ENCODE measurements around the gene ZNF512. TPM values are rescaled to one million over a fixed set of nuclear protein-coding genes. Genes with fewer than 3 reads are reported as not detected.
"Not testable (repeated sequence)": the region's sequence is repeated elsewhere in the genome, so short reads cannot be mapped to it uniquely, and the experiment has no call there.

The ZNF512 gene
- total and polyA plus RNA-seq, 5 donors from 2014 or later = 29.3 to 47.8 (median 38.1) TPM

GRCh38 chr2:27551514-27551913, 31.3 kb upstream of the ZNF512 start:
- no peaks in the 10 kb centered on the region for H3K9me3 ChIP-seq (ENCODE audit: control insufficient read depth in 2 of 2, low read length in 2 of 2)
- H3K36me3 Mint-ChIP-seq = no peaks in the 10 kb centered on the region
- ATAC-seq (ENCODE audit: low read depth in 2 of 2) (no peak), DNase-seq (no peak)
- H3K4me1 ChIP-seq (ENCODE audit: control insufficient read depth, insufficient read depth, low read length, poor library complexity, severe bottlenecking) = no peaks in the 10 kb centered on the region
- H3K4me3 Mint-ChIP-seq = no peak overlapping the region
- H3K9me3 Mint-ChIP-seq = peaks cover 0 to 1% (median 0%) of the 10 kb centered on the region in 7 donors
- peaks cover 35% of the 10 kb centered on the region for H3K27me3 Mint-ChIP-seq
- H3K27ac Mint-ChIP-seq = no peak overlapping the region
- H3K4me1 Mint-ChIP-seq = no peaks in the 10 kb centered on the region
- no peaks in the 10 kb centered on the region for H3K36me3 ChIP-seq (ENCODE audit: control insufficient read depth, insufficient read depth, low read length)
- H3K27me3 ChIP-seq (ENCODE audit: control insufficient read depth, insufficient read depth, low read length) = peaks cover 7% of the 10 kb centered on the region
- no peak overlapping the region for H3K4me3 ChIP-seq (ENCODE audit: low read depth, low read length)
- H3K27ac ChIP-seq (ENCODE audit: insufficient read depth, low read length, poor library complexity, severe bottlenecking) = no peak overlapping the region

DNA sequence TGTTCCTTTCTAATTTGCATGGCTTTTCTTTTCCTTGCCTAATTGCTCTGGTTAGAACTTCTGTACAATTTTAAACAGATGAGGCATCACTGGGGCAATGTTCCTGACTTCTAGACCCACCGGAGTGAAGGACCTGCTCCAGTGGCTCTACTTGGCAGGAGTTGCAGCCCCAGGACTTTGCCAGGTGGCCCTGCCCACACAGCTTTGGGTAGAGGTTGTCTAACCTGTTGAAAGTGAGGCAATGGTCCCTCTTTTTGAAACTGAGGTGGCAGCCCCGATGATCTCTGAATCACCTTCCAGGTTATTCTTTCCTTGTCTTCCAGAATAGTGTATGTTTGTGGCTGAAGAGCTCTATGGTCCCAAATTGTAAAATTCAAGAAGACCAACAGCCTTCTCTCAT, 29.9 kb upstream of the ZNF512 start:
- no peaks in the 10 kb centered on the region for H3K4me1 ChIP-seq (ENCODE audit: control insufficient read depth, insufficient read depth, low read length, poor library complexity, severe bottlenecking)
- DNase-seq (no peak), ATAC-seq (ENCODE audit: low read depth in 2 of 2) (no peak)
- H3K4me3 ChIP-seq (ENCODE audit: low read depth, low read length) = no peak overlapping the region
- H3K4me3 Mint-ChIP-seq = no peak overlapping the region
- H3K27me3 Mint-ChIP-seq = peaks cover 35% of the 10 kb centered on the region
- H3K9me3 ChIP-seq (ENCODE audit: control insufficient read depth in 2 of 2, low read length in 2 of 2) = no peaks in the 10 kb centered on the region
- H3K36me3 ChIP-seq (ENCODE audit: control insufficient read depth, insufficient read depth, low read length) = no peaks in the 10 kb centered on the region
- H3K4me1 Mint-ChIP-seq = no peaks in the 10 kb centered on the region
- no peaks in the 10 kb centered on the region for H3K9me3 Mint-ChIP-seq
- no peak overlapping the region for H3K27ac ChIP-seq (ENCODE audit: insufficient read depth, low read length, poor library complexity, severe bottlenecking)
- H3K27ac Mint-ChIP-seq = no peak overlapping the region
- H3K27me3 ChIP-seq (ENCODE audit: control insufficient read depth, insufficient read depth, low read length) = peaks cover 7% of the 10 kb centered on the region
- no peaks in the 10 kb centered on the region for H3K36me3 Mint-ChIP-seq

DNA sequence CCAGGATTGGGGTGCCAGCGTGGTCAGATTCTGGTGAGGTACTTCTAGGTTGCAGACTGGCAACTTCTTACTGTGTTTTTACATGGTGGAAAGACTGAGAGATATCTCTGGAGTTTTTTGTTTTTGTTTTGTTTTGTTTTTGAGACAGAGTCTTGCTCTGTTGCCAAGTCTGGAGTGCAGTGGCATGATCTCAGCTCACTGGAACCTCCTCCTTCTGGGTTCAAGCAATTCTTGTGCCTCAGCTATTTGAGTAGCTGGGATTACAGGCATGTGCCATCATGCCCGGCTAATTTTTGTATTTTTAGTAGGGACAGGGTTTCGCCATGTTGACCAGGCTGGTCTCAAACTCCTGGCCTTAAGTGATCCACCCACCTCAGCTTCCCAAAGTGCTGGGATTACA, 28.4 kb upstream of the ZNF512 start:
- not testable (repeated sequence) for H3K4me3 Mint-ChIP-seq; H3K4me3 ChIP-seq (ENCODE audit: low read depth, low read length); H3K27ac ChIP-seq (ENCODE audit: insufficient read depth, low read length, poor library complexity, severe bottlenecking); H3K9me3 ChIP-seq (ENCODE audit: control insufficient read depth in 2 of 2, low read length in 2 of 2); DNase-seq; H3K27me3 ChIP-seq (ENCODE audit: control insufficient read depth, insufficient read depth, low read length); H3K36me3 ChIP-seq (ENCODE audit: control insufficient read depth, insufficient read depth, low read length); H3K36me3 Mint-ChIP-seq; H3K4me1 ChIP-seq (ENCODE audit: control insufficient read depth, insufficient read depth, low read length, poor library complexity, severe bottlenecking); H3K4me1 Mint-ChIP-seq; ATAC-seq (ENCODE audit: low read depth in 2 of 2); H3K9me3 Mint-ChIP-seq; H3K27ac Mint-ChIP-seq
- peaks cover 39% of the 10 kb centered on the region for H3K27me3 Mint-ChIP-seq

DNA sequence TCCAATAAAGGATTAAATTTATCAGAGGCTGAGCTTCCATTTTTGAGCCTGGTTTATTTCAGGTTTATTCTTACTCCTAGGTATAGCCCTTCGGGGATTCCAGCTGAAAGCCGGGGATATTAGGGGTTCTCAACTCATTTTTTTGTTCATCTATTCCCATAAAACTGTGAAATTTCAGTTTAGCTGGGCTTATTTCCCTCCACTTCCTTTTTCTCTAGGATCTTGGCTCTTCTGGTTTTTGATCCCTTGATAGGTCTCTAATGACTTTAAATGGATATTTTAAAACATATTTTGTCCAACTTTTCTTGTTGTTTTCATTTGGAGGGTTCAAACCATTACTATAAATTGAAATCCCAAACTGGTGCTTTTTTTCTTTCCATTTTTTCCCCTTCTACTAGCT, 23.6 kb upstream of the ZNF512 start:
- Mint-ChIP-seq H3K4me3 (no peak overlapping the region), H3K27ac (no peak overlapping the region), H3K9me3 (peaks cover 0 to 3% (median 0%) of the 10 kb centered on the region in 7 donors), H3K27me3 (peaks cover 31% of the 10 kb centered on the region), H3K36me3 (no peaks in the 10 kb centered on the region), H3K4me1 (peaks cover 0 to 6% (median 0%) of the 10 kb centered on the region in 4 donors)
- H3K4me1 ChIP-seq (ENCODE audit: control insufficient read depth, insufficient read depth, low read length, poor library complexity, severe bottlenecking) = no peaks in the 10 kb centered on the region
- H3K9me3 ChIP-seq (ENCODE audit: control insufficient read depth in 2 of 2, low read length in 2 of 2) = no peaks in the 10 kb centered on the region
- H3K27me3 ChIP-seq (ENCODE audit: control insufficient read depth, insufficient read depth, low read length) = no peaks in the 10 kb centered on the region
- H3K4me3 ChIP-seq (ENCODE audit: low read depth, low read length) = no peak overlapping the region
- ATAC-seq (ENCODE audit: low read depth in 2 of 2) (no peak), DNase-seq (no peak)
- no peak overlapping the region for H3K27ac ChIP-seq (ENCODE audit: insufficient read depth, low read length, poor library complexity, severe bottlenecking)
- no peaks in the 10 kb centered on the region for H3K36me3 ChIP-seq (ENCODE audit: control insufficient read depth, insufficient read depth, low read length)

DNA sequence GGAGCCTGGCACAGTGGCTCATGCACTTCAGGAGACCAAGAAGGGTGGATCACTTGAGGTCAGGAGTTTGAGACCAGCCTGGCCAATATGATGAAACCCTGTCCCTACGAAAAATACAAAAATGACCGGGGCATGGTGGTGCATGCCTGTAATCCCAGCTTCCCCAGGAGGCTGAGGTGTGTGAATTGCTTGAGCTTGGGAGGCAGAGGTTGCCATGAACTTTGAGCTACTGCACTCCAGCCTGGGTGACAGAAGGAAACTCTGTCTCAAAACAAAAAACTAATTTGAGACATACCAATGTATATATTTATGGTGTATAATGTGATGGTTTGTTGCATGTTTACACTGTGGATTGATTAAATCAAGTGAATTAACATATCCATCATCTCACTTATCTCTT, 21.8 kb upstream of the ZNF512 start:
- H3K27ac Mint-ChIP-seq = no peak overlapping the region
- peaks cover 0 to 3% (median 0%) of the 10 kb centered on the region in 7 donors for H3K9me3 Mint-ChIP-seq

GRCh38 chr2:27566628-27567027, 16.2 kb upstream of the ZNF512 start:
- H3K36me3 Mint-ChIP-seq = no peaks in the 10 kb centered on the region
- no peaks in the 10 kb centered on the region for H3K36me3 ChIP-seq (ENCODE audit: control insufficient read depth, insufficient read depth, low read length)
- H3K4me1 Mint-ChIP-seq = no peaks in the 10 kb centered on the region
- no peak for ATAC-seq (ENCODE audit: low read depth in 2 of 2)
- H3K4me3 Mint-ChIP-seq = no peak overlapping the region
- H3K27ac Mint-ChIP-seq = no peak overlapping the region
- no peaks in the 10 kb centered on the region for H3K9me3 ChIP-seq (ENCODE audit: control insufficient read depth in 2 of 2, low read length in 2 of 2)
- peaks cover 0 to 8% (median 0%) of the 10 kb centered on the region in 7 donors for H3K9me3 Mint-ChIP-seq
- no peak overlapping the region for H3K4me3 ChIP-seq (ENCODE audit: low read depth, low read length)
- DNase-seq = no peak
- H3K27me3 ChIP-seq (ENCODE audit: control insufficient read depth, insufficient read depth, low read length) = peaks cover 47% of the 10 kb centered on the region
- H3K27ac ChIP-seq (ENCODE audit: insufficient read depth, low read length, poor library complexity, severe bottlenecking) = no peak overlapping the region
- peaks cover 58% of the 10 kb centered on the region for H3K27me3 Mint-ChIP-seq
- no peaks in the 10 kb centered on the region for H3K4me1 ChIP-seq (ENCODE audit: control insufficient read depth, insufficient read depth, low read length, poor library complexity, severe bottlenecking)

More for the DNA sequence above, 21.8 kb upstream of the ZNF512 start:
- H3K9me3 ChIP-seq (ENCODE audit: control insufficient read depth in 2 of 2, low read length in 2 of 2) = no peaks in the 10 kb centered on the region
- H3K36me3 ChIP-seq (ENCODE audit: control insufficient read depth, insufficient read depth, low read length) = no peaks in the 10 kb centered on the region
- no peak overlapping the region for H3K4me3 ChIP-seq (ENCODE audit: low read depth, low read length)
- DNase-seq (no peak), ATAC-seq (ENCODE audit: low read depth in 2 of 2) (no peak)
- no peaks in the 10 kb centered on the region for H3K4me1 ChIP-seq (ENCODE audit: control insufficient read depth, insufficient read depth, low read length, poor library complexity, severe bottlenecking)
- peaks cover 0 to 6% (median 0%) of the 10 kb centered on the region in 4 donors for H3K4me1 Mint-ChIP-seq
- no peaks in the 10 kb centered on the region for H3K36me3 Mint-ChIP-seq
- no peak overlapping the region for H3K27ac ChIP-seq (ENCODE audit: insufficient read depth, low read length, poor library complexity, severe bottlenecking)
- H3K27me3 ChIP-seq (ENCODE audit: control insufficient read depth, insufficient read depth, low read length) = peaks cover 8% of the 10 kb centered on the region
- no peak overlapping the region for H3K4me3 Mint-ChIP-seq
- H3K27me3 Mint-ChIP-seq = peaks cover 32% of the 10 kb centered on the region

DNA sequence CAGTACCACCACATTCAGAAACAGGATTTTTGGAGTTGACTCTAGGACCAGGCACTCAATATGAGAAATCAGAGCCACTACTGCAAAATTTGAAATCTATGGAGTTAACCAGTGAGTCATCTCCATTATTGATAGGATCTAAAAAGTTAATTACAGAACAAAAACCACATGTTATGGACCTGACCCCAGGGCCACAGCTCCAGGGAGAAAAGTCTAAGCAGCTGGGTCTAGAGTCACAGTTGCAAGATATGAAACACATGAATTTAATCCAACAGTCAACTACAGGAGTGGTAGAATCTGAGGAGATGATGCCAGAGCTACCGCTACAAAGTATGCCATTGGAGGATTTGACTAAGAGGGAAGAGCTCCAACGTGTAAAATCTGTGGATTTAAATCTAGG, 13.4 kb upstream of the ZNF512 start:
- ATAC-seq (ENCODE audit: low read depth in 2 of 2) (no peak), DNase-seq (no peak)
- peaks cover 0 to 5% of the 10 kb centered on the region in 2 experiments for H3K9me3 ChIP-seq (ENCODE audit: control insufficient read depth in 2 of 2, low read length in 2 of 2)
- H3K36me3 Mint-ChIP-seq = no peaks in the 10 kb centered on the region
- no peak overlapping the region for H3K27ac ChIP-seq (ENCODE audit: insufficient read depth, low read length, poor library complexity, severe bottlenecking)
- no peaks in the 10 kb centered on the region for H3K36me3 ChIP-seq (ENCODE audit: control insufficient read depth, insufficient read depth, low read length)
- no peaks in the 10 kb centered on the region for H3K4me1 Mint-ChIP-seq
- no peaks in the 10 kb centered on the region for H3K4me1 ChIP-seq (ENCODE audit: control insufficient read depth, insufficient read depth, low read length, poor library complexity, severe bottlenecking)
- peaks cover 60% of the 10 kb centered on the region for H3K27me3 Mint-ChIP-seq
- peaks cover 47% of the 10 kb centered on the region for H3K27me3 ChIP-seq (ENCODE audit: control insufficient read depth, insufficient read depth, low read length)
- H3K27ac Mint-ChIP-seq = no peak overlapping the region
- no peak overlapping the region for H3K4me3 Mint-ChIP-seq
- peaks cover 0 to 8% (median 3%) of the 10 kb centered on the region in 7 donors for H3K9me3 Mint-ChIP-seq
- H3K4me3 ChIP-seq (ENCODE audit: low read depth, low read length) = no peak overlapping the region

DNA sequence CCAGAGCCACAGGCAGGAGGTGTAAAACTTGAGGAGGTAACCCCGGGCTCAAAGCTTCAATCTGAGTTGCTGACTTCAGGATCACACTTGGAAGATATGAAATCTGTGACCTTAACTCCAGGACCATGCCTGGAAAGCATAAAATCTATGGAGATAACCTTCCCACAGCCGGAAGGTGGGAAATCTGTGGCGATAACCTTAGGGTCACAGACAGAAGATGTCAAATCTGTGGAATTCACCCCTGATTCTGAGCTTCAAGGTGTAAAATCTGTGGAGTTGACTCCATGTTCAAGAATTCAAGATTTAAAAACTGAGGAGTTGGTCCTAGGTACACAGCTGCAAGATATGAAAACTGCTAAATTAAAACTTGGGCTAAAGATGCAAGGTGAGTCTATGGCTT, 11.6 kb upstream of the ZNF512 start:
- peaks cover 50% of the 10 kb centered on the region for H3K27me3 Mint-ChIP-seq
- Histone ChIP-seq H3K4me1 (ENCODE audit: control insufficient read depth, insufficient read depth, low read length, poor library complexity, severe bottlenecking) (no peaks in the 10 kb centered on the region), H3K4me3 (ENCODE audit: low read depth, low read length) (no peak overlapping the region), H3K27me3 (ENCODE audit: control insufficient read depth, insufficient read depth, low read length) (peaks cover 38% of the 10 kb centered on the region), H3K36me3 (ENCODE audit: control insufficient read depth, insufficient read depth, low read length) (no peaks in the 10 kb centered on the region), H3K9me3 (ENCODE audit: control insufficient read depth in 2 of 2, low read length in 2 of 2) (peaks cover 2 to 5% of the 10 kb centered on the region in 2 experiments), H3K27ac (ENCODE audit: insufficient read depth, low read length, poor library complexity, severe bottlenecking) (no peak overlapping the region)
- H3K27ac Mint-ChIP-seq = no peak overlapping the region
- ATAC-seq (ENCODE audit: low read depth in 2 of 2) = no peak
- H3K4me1 Mint-ChIP-seq = no peaks in the 10 kb centered on the region
- no peak for DNase-seq
- no peaks in the 10 kb centered on the region for H3K36me3 Mint-ChIP-seq
- H3K4me3 Mint-ChIP-seq = no peak overlapping the region
- H3K9me3 Mint-ChIP-seq = peaks cover 0 to 7% (median 4%) of the 10 kb centered on the region in 7 donors
